Endodermal cell (in vitro differentiated cells): ENCODE data around the gene CDCA7. TPM values are rescaled to one million over a fixed set of nuclear protein-coding genes. Genes with fewer than 3 reads are reported as not detected.

Source experiments
- DNase-seq: peaks from one replicate; pipeline ENCODE4 v3.0.0-alpha.2; 2017
- H3K27ac ChIP-seq: 2 replicates; pipeline ENCODE4 v1.5.1; 2013; ENCODE audit warnings: mild to moderate bottlenecking, low read depth, low read length, moderate library complexity
- H3K27me3 ChIP-seq: 2 replicates; pipeline ENCODE4 v1.6.1; 2013; ENCODE audit warnings: mild to moderate bottlenecking, low read length, moderate library complexity; ENCODE audit not compliant: insufficient read depth, control insufficient read depth, poor library complexity, severe bottlenecking
- H3K36me3 ChIP-seq: 2 replicates; pipeline ENCODE4 v1.7.0; 2013; ENCODE audit warnings: mild to moderate bottlenecking, low read length, moderate library complexity; ENCODE audit not compliant: control insufficient read depth, insufficient read depth
- H3K4me1 ChIP-seq: one replicate; pipeline ENCODE4 v1.7.0; 2013; ENCODE audit warnings: low read length; ENCODE audit not compliant: control insufficient read depth, insufficient read depth
- H3K4me3 ChIP-seq: 2 replicates; pipeline ENCODE4 v1.5.1; 2013; ENCODE audit warnings: mild to moderate bottlenecking, low read length, moderate library complexity
- H3K9ac ChIP-seq: 2 replicates; pipeline ENCODE4 v1.6.1; 2013; ENCODE audit warnings: mild to moderate bottlenecking, low read length, moderate library complexity; ENCODE audit not compliant: poor library complexity, severe bottlenecking; ENCODE audit errors: extremely low read depth
- H3K9me3 ChIP-seq: 2 replicates; pipeline ENCODE4 v1.6.1; 2013; ENCODE audit warnings: mild to moderate bottlenecking, low read length, moderate library complexity; ENCODE audit not compliant: control insufficient read depth
- H3K27ac Mint-ChIP-seq: 2 replicates; pipeline ENCODE4 v1.8.0; 2020; ENCODE audit warnings: mixed read lengths
- H3K27me3 Mint-ChIP-seq: 2 replicates; pipeline ENCODE4 v1.8.0; 2021; ENCODE audit warnings: mild to moderate bottlenecking, mixed read lengths; ENCODE audit not compliant: insufficient read depth
- H3K36me3 Mint-ChIP-seq: 2 replicates; pipeline ENCODE4 v1.8.0; 2020; ENCODE audit warnings: low read depth, mixed read lengths
- H3K4me1 Mint-ChIP-seq: 2 replicates; pipeline ENCODE4 v1.8.0; 2020; ENCODE audit warnings: mixed read lengths
- H3K4me3 Mint-ChIP-seq: 2 replicates; pipeline ENCODE4 v1.8.0; 2020; ENCODE audit warnings: mild to moderate bottlenecking, moderate library complexity, mixed read lengths
- H3K9me3 Mint-ChIP-seq: 2 replicates; pipeline ENCODE4 v1.8.0; 2020; ENCODE audit warnings: mild to moderate bottlenecking, mixed read lengths
- CTCF ChIP-seq: fragments of 200-600 bp; sonication (generic); conservative IDR thresholded peaks from 2 replicates; pipeline ENCODE4 v1.5.0; 2021; ENCODE audit warnings: antibody characterized with exemption, mild to moderate bottlenecking
- WGBS, 2 experiments: methylation state at CpG; one replicate each; pipeline versions ENCODE4 v1.1.5 to v1.1.7; 2013; ENCODE audit warnings: missing lambda C conversion rate in 2 of 2, mixed read lengths in 1 of 2; ENCODE audit not compliant: insufficient coverage in 1 of 2, insufficient read length in 1 of 2; 5-methylcytosine and 5-hydroxymethylcytosine counted together
- total RNA-seq, 2 donors: library from RNA; stranded (reverse); fragmentation: NEBNext Ultra II Directional in 1 of 2; extraction: Animal tissue kit (Norgen Biotek cat#: 25700) in 1 of 2; gene quantifications; 2 replicates in 1 of 2; 3 replicates in 1 of 2; pipeline ENCODE4 v1.2.1, GENCODE V29; 2021

Gene CDCA7
- total RNA-seq, 2 donors from 2014 or later: 73.0 to 101 TPM

GRCh38 chr2:173358616-173359015 is 3.9 kb downstream of the CDCA7 start:
- no peak for TF ChIP-seq CTCF

GRCh38 chr2:173359231-173359630 is 4.6 kb downstream of the CDCA7 start:
- WGBS, 2 experiments: 96 to 98% methylated on average over 7 to 8 of the region's 8 CpGs

More at GRCh38 chr2:173358616-173359015, 3.9 kb downstream of the CDCA7 start:
- Mint-ChIP-seq H3K4me3 (no peak overlapping the region), H3K36me3 (peaks cover 44% of the 10 kb centered on the region), H3K27ac (no peak overlapping the region), H3K4me1 (peaks cover 20% of the 10 kb centered on the region), H3K27me3 (no peaks in the 10 kb centered on the region), H3K9me3 (no peaks in the 10 kb centered on the region)
- DNase-seq: no peak
- H3K36me3 ChIP-seq: peaks cover 46% of the 10 kb centered on the region
- H3K4me1 ChIP-seq: peaks cover 7% of the 10 kb centered on the region
- no peak overlapping the region for H3K9ac ChIP-seq
- H3K4me3 ChIP-seq: no peak overlapping the region
- no peak overlapping the region for H3K27ac ChIP-seq
- H3K27me3 ChIP-seq: no peaks in the 10 kb centered on the region
- WGBS, 2 experiments: 93 to 97% methylated on average over 4 of the region's 5 CpGs
- no peaks in the 10 kb centered on the region for H3K9me3 ChIP-seq

GRCh38 chr2:173370198-173370597 is 15.5 kb downstream of the CDCA7 start:
- H3K36me3 ChIP-seq: peaks cover 74% of the 10 kb centered on the region
- Mint-ChIP-seq H3K4me3 (no peak overlapping the region), H3K9me3 (no peaks in the 10 kb centered on the region), H3K27ac (peak overlapping the region; percentile 16), H3K4me1 (peaks cover 11% of the 10 kb centered on the region), H3K36me3 (peaks cover 76% of the 10 kb centered on the region), H3K27me3 (no peaks in the 10 kb centered on the region)
- no peak for DNase-seq
- H3K27me3 ChIP-seq: no peaks in the 10 kb centered on the region
- no peaks in the 10 kb centered on the region for H3K9me3 ChIP-seq
- H3K9ac ChIP-seq: no peak overlapping the region
- H3K27ac ChIP-seq: no peak overlapping the region
- no peaks in the 10 kb centered on the region for H3K4me1 ChIP-seq
- TF ChIP-seq CTCF: no peak
- no peak overlapping the region for H3K4me3 ChIP-seq
- WGBS, 2 experiments: 40 to 96% methylated on average over 1 to 3 of the region's 3 CpGs

More at GRCh38 chr2:173359231-173359630, 4.6 kb downstream of the CDCA7 start:
- H3K36me3 ChIP-seq: peaks cover 52% of the 10 kb centered on the region
- TF ChIP-seq CTCF: no peak
- no peak overlapping the region for H3K4me3 ChIP-seq
- no peak overlapping the region for H3K9ac ChIP-seq
- no peak for DNase-seq
- peaks cover 6% of the 10 kb centered on the region for H3K4me1 ChIP-seq
- no peaks in the 10 kb centered on the region for H3K9me3 Mint-ChIP-seq
- peaks cover 16% of the 10 kb centered on the region for H3K4me1 Mint-ChIP-seq
- H3K36me3 Mint-ChIP-seq: peaks cover 50% of the 10 kb centered on the region
- H3K9me3 ChIP-seq: no peaks in the 10 kb centered on the region
- H3K4me3 Mint-ChIP-seq: no peak overlapping the region
- H3K27ac Mint-ChIP-seq: no peak overlapping the region
- H3K27me3 Mint-ChIP-seq: no peaks in the 10 kb centered on the region
- H3K27me3 ChIP-seq: no peaks in the 10 kb centered on the region
- H3K27ac ChIP-seq: no peak overlapping the region
